NCI-H128 (cell line): ENCODE results near the gene PLCG2.
"Not testable (repeated sequence)": the region's sequence is repeated elsewhere in the genome, so short reads cannot be mapped to it uniquely, and the experiment has no call there.

Experiments
- DNase-seq: peaks from one replicate; lab custom pipeline; 2025; ENCODE audit not compliant: unreplicated experiment; lab: John Stamatoyannopoulos, UW

The PLCG2 gene

DNA sequence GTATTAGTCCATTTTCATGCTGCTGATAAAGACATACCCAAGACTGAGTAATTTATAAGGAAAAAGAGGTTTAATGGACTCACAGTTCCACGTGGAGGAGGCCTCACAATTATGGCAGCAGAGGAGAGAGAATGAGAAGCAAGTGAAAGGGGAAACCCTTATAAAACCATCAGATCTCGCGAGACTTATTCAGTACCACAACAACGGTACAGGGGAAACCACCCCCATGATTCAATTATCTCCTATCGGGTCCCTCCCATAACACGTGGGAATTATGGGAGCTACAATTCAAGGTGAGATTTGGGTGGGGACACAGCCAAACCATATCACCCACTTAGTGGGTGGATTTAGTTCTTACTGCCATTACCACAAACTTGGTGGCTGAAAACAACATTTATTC lies 155.6 kb downstream of the PLCG2 start:
- not testable (repeated sequence) for DNase-seq

DNA sequence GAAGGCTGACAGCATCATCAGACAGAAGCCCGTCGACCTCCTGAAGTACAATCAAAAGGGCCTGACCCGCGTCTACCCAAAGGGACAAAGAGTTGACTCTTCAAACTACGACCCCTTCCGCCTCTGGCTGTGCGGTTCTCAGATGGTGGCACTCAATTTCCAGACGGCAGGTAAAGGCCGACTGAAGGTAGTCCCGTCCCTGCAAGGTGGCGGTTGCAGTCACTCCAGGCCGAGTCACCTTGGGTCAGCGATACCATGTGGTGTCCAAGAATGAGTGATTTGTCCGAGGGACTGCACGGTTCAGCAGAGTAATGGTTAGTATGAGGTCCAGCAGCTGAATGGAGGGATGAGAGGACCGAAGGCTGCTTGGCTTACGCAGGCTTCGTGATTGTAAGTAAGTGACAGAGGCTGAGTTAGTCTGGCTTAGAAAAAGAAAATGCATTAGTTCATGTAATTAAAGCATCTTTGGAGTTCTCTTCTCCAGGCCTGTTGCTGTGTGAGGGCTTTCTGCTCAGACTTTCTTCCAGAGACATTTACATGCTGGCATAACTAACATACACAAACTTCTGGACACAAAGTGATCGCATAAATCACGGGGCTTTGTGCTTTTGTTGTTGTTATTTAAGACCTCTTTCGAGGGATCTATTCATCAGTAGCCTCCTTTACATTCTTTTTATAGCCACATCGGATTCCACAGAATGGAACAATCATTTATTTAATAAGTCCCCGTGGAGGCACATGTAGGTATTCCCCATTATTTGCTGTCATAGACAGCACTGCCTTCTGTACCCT lies 157.3 kb downstream of the PLCG2 start:
- DNase-seq = no peak

DNA sequence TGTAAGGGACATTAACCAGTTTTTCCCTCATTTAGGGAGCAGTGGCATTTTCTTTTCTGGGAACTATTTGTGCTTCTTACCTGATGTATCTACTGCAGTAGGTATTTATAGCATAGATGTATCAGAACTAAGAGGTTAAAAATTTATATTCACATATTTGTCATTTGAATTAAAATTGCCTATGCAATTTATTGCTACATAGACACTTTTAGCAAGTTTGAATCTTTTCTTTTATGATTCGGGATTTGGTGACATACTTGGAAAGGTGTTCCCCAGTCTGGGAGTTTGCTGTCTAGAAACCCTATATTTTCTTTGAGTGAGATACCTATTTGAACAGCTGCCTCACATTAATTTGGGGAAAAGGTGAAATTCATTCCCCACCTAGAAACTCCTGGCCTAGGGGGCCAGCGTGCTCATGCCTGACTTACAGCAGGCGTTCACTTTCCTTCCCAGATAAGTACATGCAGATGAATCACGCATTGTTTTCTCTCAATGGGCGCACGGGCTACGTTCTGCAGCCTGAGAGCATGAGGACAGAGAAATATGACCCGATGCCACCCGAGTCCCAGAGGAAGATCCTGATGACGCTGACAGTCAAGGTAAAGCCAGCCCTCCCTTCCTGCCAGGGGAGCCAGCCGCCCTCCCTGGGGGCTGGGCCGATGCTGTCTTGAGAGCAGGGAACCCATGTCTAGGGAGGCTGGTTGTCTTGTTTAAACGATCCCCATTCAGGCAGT lies 158.4 kb downstream of the PLCG2 start:
- no peak for DNase-seq

DNA sequence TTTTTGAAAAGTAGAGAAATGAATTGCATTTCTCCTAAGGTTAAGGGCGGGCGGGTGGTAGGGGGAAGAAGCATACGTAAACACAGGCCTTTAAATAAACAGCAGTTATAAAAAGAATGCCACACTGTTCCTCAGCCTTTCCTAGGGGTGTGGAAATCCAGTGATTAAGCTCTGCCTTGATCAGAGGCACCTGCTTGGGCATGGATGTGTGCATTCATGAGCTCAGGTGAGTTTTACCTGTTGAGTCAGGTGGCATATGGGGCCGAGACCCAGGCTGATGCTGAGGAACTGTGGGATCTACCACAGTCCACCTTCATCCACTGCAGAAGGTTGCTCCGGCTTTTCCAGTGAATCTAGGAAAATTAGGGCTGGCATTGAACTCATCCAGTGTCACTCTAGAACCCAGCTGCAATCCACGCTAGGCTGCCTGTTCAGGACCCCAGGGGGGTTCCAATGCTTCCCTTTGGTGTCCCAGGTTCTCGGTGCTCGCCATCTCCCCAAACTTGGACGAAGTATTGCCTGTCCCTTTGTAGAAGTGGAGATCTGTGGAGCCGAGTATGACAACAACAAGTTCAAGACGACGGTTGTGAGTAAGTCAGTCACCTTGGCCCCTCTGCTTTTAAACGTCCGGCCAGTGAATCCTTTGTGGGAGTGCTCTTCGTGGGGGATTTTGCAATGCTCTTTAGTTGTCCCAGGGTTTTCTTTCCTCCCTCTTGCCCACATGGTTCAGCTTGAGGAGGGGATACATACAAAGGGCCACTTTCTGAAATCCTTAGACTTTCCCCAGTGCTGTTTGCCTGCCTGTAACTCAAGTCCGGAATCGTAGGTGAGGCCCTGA lies 159.5 kb downstream of the PLCG2 start:
- DNase-seq = no peak

DNA sequence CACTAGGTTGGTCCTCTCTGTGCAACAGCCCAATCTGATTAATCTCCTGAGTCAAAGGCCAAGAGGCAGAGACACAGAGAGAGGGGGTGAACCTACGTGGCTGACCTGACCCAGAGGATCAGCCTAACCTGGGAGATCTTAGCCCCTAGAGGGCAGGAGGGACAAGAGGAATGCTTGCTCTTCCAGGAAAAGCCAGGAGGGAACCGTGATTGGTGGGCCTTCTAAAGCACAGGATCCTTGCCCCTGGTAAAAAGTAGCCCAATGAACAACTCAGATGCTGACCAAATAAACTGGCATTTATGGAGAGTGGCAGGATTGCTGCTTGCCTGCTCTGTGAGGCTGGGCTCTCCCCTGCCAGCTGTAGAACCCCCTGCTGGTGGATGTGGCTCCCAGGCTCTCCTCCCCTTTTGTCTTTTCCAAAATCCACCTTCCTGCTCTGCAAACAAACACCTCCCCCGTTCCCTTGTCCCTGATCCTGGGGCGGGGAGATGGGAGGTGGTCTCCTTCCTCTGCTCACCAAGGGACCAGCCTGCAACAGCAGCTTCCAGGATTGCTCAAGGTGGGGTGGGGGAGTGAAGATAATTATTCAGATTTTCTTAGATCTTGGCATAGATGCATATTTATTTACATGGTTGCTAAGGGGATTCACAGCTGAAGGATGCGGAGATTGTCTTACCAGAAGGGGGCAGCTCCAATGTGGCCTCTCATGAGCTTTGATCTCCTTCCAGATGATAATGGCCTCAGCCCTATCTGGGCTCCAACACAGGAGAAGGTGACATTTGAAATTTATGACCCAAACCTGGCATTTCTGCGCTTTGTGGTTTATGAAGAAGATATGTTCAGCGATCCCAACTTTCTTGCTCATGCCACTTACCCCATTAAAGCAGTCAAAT lies 160.3 kb downstream of the PLCG2 start:
- DNase-seq = no peak

DNA sequence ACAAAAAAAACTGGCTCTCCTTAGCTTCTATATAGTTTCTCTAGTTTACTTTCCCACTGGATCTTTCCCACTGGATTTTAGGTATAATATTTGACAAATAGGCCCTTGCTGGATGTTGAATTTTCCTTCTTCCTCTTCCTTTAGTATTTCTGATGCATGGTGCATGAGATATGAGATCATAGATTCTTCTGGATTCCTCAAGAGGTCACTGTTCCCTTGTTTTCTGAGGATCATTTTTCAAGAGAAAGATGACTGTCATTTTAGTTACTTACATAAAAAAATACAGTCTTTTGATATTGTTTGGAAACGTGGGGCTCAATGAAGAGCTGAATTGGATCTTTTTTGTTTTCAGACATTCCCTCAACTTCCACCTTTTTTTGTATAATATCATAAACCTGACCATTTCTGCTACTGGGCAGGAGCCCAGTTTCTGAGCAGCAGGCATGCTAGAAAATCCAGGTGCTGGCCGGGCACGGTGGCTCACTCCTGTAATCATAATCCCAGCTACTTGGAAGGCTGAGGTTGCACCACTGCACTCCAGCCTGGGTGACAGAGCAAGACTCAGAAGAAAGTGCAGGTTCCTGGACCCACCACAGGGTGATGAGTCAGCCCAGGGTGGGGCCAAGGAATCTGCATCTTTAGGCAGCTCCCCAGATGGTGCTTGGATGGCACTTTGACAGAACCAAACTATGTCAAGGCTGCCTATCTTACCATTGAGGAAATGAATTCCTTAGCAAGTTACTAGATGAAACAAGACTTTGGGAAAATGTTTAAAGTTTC lies 161.9 kb downstream of the PLCG2 start:
- DNase-seq = no peak

DNA sequence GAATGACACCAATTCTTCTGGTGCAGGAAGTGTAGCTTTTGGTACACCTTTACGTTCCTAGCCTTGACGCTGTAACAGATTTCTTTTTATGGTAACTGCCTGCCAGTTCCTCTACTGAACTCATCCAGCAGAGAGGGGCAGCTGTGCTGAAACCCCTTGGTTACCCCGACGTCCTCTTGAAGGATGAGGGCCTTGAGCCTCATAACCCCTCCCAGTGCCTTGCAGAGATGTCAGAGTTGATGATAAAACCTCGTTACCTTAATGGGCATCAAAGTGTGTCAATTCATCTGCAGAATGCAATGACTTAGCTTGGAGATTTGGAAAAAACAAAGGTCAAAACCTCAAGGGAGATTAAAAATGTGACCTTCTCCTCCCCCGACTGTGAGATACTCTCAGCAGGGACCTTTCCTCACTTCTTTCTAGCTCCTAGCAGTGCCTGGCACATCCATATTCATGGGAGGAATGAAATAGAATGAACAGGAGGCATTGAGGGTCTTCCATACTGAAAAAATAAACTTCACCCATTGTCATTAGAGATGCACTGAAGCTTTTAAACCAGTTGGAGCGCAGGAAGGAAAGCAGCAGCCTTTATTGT lies 163.0 kb downstream of the PLCG2 start:
- no peak for DNase-seq

DNA sequence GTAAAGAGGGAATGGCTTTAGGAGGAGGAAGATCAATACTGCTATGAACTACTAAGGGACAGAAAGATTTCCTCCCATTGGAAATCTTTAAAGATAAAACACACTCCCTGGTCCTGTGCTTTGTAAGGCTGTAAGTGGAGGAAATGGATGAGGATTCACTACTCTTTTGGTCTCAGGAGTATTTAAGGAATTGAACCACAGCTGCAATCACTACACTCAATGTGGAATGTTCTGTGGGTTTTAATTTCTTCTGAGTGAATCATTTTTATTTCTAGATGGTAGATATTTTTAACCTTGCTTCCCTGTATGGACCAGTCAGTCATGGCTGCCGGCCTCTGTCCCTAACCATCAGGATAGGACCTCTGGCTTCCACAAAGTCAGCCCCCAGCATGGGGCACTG lies 166.6 kb downstream of the PLCG2 start:
- no peak for DNase-seq

DNA sequence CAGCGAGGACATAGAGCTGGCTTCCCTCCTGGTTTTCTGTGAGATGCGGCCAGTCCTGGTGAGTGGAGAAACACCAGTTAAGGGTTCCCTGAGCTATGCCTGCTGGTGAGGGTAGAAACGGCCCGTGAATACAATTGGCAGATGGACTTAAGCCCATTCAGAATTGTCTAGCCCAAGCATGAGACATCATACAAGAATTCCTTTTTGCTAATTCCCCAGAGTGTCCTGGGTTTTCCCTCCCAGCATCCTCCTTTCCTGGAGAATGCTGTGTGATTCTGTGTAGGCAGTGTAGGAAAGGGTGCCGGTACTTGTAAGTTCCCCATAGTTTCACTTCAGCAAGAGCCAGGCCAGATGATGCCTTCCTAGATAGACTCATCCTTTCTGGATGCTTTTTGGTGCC lies 167.1 kb downstream of the PLCG2 start:
- no peak for DNase-seq

DNA sequence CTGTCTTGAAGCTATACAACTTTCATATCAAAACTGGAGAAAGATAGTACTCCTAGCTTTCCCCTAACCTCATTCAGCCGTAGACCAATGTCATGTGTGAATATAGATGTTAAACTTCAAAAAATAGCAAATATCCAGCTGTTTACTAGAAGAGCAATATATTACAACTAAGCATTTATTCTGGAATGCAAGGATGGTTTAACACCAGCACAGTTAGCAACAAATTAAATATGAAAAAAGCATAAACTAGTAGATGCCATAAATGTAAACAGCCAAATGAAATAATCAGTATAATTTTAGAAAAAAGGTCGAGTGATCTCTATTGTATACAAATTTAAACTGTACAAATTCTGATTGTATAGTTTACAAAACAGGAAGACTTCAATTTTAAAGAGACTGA lies 172.5 kb downstream of the PLCG2 start:
- no peak for DNase-seq

DNA sequence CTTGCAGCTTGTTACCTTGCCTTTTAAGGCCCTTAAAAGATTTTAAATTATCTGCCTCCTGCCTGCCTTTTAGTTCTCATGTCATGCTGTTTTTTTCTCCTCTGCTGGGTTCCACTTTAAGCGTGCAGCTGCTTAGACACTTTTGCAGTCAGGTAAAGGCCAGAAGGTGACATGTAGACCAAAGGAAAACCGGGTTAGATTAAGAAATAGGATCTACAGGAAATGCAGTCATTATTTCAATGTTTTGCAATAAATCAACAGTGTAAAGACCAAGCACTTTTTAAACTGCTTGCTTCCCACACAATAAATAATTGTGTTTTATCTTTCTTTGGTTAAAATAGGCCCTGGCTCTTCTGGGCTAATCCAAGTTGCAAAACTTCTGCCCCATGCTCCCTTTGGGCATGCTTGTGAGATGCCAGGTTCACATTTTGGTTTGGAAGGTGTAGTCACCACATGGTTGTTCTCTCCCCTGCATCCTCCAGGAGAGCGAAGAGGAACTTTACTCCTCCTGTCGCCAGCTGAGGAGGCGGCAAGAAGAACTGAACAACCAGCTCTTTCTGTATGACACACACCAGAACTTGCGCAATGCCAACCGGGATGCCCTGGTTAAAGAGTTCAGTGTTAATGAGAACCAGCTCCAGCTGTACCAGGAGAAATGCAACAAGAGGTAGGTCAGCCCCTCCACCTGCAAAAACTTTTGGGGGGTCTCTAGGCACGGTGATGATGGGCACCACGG lies 177.3 kb downstream of the PLCG2 start:
- DNase-seq = no peak

DNA sequence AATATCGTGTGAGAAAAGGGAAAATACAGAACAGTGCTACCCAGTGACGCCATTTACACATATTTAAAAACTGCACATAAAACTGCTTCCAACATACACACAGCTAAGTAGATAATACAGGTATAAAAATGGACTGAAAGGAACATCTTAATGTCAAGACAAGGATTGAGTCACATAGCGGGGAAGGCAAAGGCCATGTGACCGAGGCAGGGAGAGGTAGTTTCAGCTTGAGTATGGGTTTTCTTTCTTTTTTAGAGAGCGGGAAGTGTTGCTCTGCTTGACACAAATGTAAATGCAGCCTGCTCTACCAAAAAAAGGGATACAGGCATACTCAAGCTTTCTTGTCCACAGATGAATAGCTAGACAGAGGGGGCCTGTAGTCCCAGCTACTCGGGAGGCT lies 185.7 kb downstream of the PLCG2 start:
- DNase-seq = no peak

DNA sequence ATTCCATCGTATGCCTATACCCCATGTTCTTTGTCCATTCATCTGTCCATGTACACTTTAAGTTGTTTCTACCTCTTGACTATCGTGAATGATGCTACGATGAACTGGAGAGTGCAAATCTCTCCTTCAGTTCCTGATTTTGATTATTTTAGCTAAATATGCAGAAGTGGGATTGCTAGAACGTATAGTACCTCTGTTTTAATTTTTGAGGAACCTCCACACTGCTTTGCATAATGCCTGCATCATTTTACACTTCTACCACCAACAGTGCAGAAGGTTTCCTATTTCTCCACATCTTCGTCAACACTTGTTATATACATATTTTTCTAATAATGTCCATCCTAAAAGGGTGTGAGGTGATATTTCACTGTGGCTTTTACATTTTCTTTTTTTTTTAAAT lies 188.3 kb downstream of the PLCG2 start:
- no peak for DNase-seq

DNA sequence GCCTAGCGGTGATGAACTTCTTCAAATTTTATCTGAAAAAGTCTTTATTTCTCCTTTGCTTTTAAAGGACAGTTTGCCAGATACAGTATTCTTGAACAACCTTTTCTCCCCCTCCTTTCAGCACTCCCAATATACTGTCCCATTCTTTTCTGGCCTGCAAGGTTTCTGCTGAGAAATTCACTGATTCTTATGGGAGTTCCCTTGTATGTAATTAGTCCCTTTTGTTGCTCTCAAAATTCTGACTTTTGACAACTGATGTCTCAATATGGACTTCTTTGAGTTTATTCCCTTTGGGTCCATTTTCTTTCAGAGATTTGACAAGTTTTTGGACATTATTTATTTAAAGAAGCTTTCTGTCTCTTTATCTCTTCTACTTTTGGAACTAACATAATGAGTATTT lies 192.8 kb downstream of the PLCG2 start:
- DNase-seq = no peak

DNA sequence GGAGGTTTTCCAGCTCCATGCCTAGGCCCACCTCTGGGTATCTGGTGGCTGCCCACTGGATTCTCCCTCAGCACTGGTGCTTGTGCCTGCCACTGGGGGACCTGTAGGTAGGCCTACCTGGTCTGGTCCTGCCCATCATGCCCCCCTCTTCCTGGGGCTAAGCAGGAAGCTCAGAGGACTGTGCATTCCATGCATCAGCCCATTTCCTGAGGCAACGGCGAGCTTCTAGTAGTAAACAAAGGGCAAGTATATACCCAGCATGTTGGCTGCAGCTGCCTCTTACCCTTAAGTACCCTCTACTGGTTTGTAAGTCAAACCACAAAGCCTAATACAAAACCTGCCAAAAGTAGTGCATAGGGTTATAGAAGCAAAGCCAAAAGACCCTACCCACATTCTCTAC lies 194.6 kb downstream of the PLCG2 start:
- DNase-seq = no peak

DNA sequence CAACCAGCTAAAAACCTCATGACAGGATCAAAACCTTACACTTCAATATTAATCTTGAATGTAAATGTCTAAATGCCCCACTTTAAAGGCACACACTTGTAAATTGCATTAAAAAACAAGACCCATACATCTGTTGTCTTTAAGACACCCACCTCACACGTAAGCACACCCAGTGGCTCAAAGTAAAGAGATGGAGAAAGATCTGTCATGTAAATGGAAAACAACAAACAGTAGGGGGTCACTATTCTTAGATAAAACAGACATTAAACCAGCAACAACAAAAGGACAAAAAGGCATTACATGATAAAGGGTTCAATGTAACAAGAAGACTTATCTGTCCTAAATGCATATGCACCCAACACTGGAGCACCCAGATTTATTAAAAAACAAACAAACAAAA lies 196.5 kb downstream of the PLCG2 start:
- DNase-seq = no peak

DNA sequence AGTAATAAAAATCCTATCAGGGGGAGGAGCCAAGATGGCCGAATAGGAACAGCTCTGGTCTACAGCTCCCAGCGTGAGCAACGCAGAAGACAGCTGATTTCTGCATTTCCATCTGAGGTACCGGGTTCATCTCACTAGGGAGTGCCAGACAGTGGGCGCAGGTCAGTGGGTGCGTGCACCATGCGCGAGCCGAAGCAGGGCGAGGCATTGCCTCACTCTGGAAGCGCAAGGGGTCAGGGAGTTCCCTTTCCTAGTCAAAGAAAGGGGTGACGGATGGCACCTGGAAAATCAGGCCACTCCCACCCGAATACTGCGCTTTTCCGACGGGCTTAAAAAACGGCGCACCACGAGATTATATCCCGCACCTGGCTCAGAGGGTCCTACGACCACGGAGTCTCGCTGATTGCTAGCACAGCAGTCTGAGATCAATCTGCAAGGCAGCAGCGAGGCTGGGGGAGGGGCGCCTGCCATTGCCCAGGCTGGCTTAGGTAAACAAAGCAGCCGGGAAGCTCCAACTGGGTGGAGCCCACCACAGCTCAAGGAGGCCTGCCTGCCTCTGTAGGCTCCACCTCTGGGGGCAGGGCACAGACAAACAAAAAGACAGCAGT lies 198.3 kb downstream of the PLCG2 start:
- not testable (repeated sequence) for DNase-seq

DNA sequence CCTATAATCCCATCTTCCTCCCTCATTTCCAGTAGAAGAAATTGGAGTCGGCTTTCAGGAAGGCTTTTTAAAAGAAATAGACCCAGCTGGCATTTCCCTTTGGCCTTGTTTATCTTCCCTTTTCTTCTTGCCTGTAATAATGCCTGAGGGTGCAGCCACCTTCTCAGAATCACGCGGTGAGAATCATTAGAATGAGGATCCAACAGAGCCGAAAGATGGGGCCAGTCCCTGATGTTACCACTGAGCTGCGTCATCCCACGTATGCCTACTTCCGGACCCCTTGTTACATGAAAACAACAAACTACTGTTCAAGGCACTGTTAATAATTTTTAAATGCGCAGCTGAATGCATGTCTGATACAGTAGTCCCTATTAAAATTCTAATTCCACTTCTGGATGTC lies 208.0 kb downstream of the PLCG2 start:
- no peak for DNase-seq

DNA sequence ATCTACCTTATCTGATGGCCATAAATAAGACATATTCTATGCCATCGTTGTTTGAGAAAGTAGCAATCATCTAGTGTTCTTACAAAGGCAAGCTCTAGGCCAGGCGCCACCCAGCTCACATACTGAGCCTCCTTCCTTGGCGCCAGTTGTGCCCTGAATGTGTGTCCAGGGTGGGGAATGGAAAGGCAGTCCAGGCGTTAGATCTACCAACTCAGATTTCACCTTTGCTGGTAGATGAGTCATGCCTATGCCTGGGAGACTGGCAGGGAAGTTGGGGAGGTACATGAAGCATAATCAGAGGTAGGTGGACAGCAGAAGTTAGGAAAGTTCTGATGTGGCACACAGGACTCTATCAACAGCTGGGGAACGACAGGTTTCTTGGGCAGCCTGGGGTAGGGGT lies 208.6 kb downstream of the PLCG2 start:
- DNase-seq = no peak
